Lung (tissue), 12 donors: Measurements from ENCODE around the gene NPAS3. TPM values are rescaled to one million over a fixed set of nuclear protein-coding genes. Genes with fewer than 3 reads are reported as not detected.

Source experiments
- ATAC-seq: fragments of 200-7000 bp; cut with Tn5 transposase; one replicate; pipeline ENCODE4 v1.9.1; 2020; ENCODE audit warnings: moderate number of reproducible peaks; ENCODE audit not compliant: insufficient read depth, low FRiP score
- DNase-seq, 3 donors: peaks; one replicate each; pipeline ENCODE4 v3.0.0-alpha.2; 2013 to 2017
- H3K27ac ChIP-seq, 2 donors: one replicate each; pipeline ENCODE4 v1.5.1; 2013; ENCODE audit warnings: mild to moderate bottlenecking in 2 of 2, moderate library complexity in 2 of 2, control low read depth in 1 of 2, inconsistent platforms in 1 of 2, low read depth in 1 of 2, low read length in 1 of 2
- H3K27me3 ChIP-seq, 3 donors: one replicate each; pipeline ENCODE4 v1.5.1; 2013; ENCODE audit warnings: low read length in 2 of 3; ENCODE audit not compliant: control insufficient read depth in 3 of 3, insufficient read depth in 3 of 3
- H3K36me3 ChIP-seq, 4 donors: one replicate each; pipeline ENCODE4 v1.5.1; 2013; ENCODE audit warnings: low read length in 4 of 4, mild to moderate bottlenecking in 1 of 4, moderate library complexity in 1 of 4; ENCODE audit not compliant: control insufficient read depth in 4 of 4, insufficient read depth in 4 of 4
- H3K4me1 ChIP-seq, 5 donors: one replicate each; pipeline ENCODE4 v1.5.1; 2013; ENCODE audit warnings: low read length in 5 of 5, mild to moderate bottlenecking in 2 of 5, moderate library complexity in 1 of 5; ENCODE audit not compliant: control insufficient read depth in 5 of 5, insufficient read depth in 5 of 5
- H3K4me3 ChIP-seq: one replicate; pipeline ENCODE4 v1.5.1; 2013; ENCODE audit warnings: mild to moderate bottlenecking, control low read depth, moderate library complexity
- H3K9ac ChIP-seq, 2 donors: one replicate each; pipeline ENCODE4 v1.5.1; 2013; ENCODE audit warnings: low read length in 2 of 2, control low read depth in 1 of 2; ENCODE audit not compliant: insufficient read depth in 1 of 2
- H3K9me3 ChIP-seq, 4 donors: one replicate each; pipeline ENCODE4 v1.5.1; 2013; ENCODE audit warnings: low read length in 3 of 4, mild to moderate bottlenecking in 1 of 4, moderate library complexity in 1 of 4; ENCODE audit not compliant: control insufficient read depth in 4 of 4, insufficient read depth in 3 of 4
- CTCF ChIP-seq: IDR thresholded peaks from 2 replicates; pipeline ENCODE4 v1.5.1; 2012; ENCODE audit warnings: mild to moderate bottlenecking; ENCODE audit errors: control extremely low read depth, extremely low read depth
- WGBS, 2 donors: extraction: QIAGEN DNeasy Blood & Tissue Kit; methylation state at CpG; one replicate each; pipeline ENCODE4 v1.1.7; 2013; 5-methylcytosine and 5-hydroxymethylcytosine counted together
- polyA plus RNA-seq, 2 donors: library from polyadenylated mRNA; stranded (reverse); fragments of 200-250 nt; gene quantifications; one replicate each; pipeline ENCODE4 v1.2.1, GENCODE V29; 2013
- total RNA-seq, 2 donors: library from RNA; depleted of rRNA in 1 of 2; stranded (reverse); fragments of >200 nt in 1 of 2; gene quantifications; one replicate each; pipeline ENCODE4 v1.2.1, GENCODE V29; 2014 to 2021
- donor health status: control.
- donor health status: control.
- donor health status: Bipolar disorder and iron deficiency.
- donor health status: healthy.
- donor health status: DM: yes; HTN: yes; CAD: no.

The NPAS3 gene
- total and polyA plus RNA-seq, 4 donors: 0.13 to 0.48 (median 0.33) TPM

- TF ChIP-seq CTCF: no peak
- H3K9ac ChIP-seq: no peak overlapping the region
- H3K36me3 ChIP-seq: no peaks in the 10 kb centered on the region
- no peak overlapping the region for H3K4me3 ChIP-seq
- no peak overlapping the region for H3K27ac ChIP-seq
- no peak for DNase-seq
- no peaks in the 10 kb centered on the region for H3K4me1 ChIP-seq
- WGBS, 2 donors: 89% methylated on average over 1 of the region's 1 CpG
- H3K27me3 ChIP-seq: peaks cover 0 to 4% (median 0%) of the 10 kb centered on the region in 3 donors
- no peaks in the 10 kb centered on the region for H3K9me3 ChIP-seq
- ATAC-seq: no peak
Measured at GRCh38 chr14:33610121-33610520, 671.4 kb downstream of the NPAS3 start.

- Histone ChIP-seq H3K27ac (no peak overlapping the region), H3K4me3 (no peak overlapping the region), H3K9me3 (no peaks in the 10 kb centered on the region), H3K4me1 (no peaks in the 10 kb centered on the region), H3K36me3 (no peaks in the 10 kb centered on the region), H3K27me3 (peaks cover 0 to 4% (median 0%) of the 10 kb centered on the region in 3 donors), H3K9ac (no peak overlapping the region)
- no peak for TF ChIP-seq CTCF
- ATAC-seq (no peak), DNase-seq (no peak)
- 83 to 89% methylated on average over 5 of the region's 5 CpGs for WGBS, 2 donors
Measured at GRCh38 chr14:33611405-33612196, 672.9 kb downstream of the NPAS3 start.

- Histone ChIP-seq H3K9me3 (no peaks in the 10 kb centered on the region), H3K4me3 (no peak overlapping the region), H3K27ac (no peak overlapping the region), H3K36me3 (no peaks in the 10 kb centered on the region), H3K4me1 (no peaks in the 10 kb centered on the region), H3K9ac (no peak overlapping the region), H3K27me3 (peaks cover 0 to 4% (median 0%) of the 10 kb centered on the region in 3 donors)
- no peak for DNase-seq
- WGBS, 2 donors: 51 to 63% methylated on average over 6 of the region's 6 CpGs
- no peak for ATAC-seq
- TF ChIP-seq CTCF: no peak
Measured at GRCh38 chr14:33612197-33612505, 673.5 kb downstream of the NPAS3 start.

GRCh38 chr14:33617154-33617553 is 678.5 kb downstream of the NPAS3 start:
- WGBS, 2 donors: 65 to 81% methylated on average over 3 of the region's 3 CpGs
- no peaks in the 10 kb centered on the region for H3K9me3 ChIP-seq
- DNase-seq (peak in 1 of 3 donors; percentile 14), ATAC-seq (no peak)
- TF ChIP-seq CTCF: no peak
- H3K36me3 ChIP-seq: no peaks in the 10 kb centered on the region
- no peak overlapping the region for H3K27ac ChIP-seq
- H3K9ac ChIP-seq: no peak overlapping the region
- H3K4me1 ChIP-seq: no peaks in the 10 kb centered on the region
- H3K4me3 ChIP-seq: no peak overlapping the region
- peaks cover 0 to 4% (median 0%) of the 10 kb centered on the region in 3 donors for H3K27me3 ChIP-seq
